AG20443 (cell line): ENCODE measurements around the gene GPR39.
"Not testable (repeated sequence)": the region's sequence is repeated elsewhere in the genome, so short reads cannot be mapped to it uniquely, and the experiment has no call there.

ENCODE experiments used
- DNase-seq: peaks from one replicate; pipeline ENCODE4 v3.0.0; 2012; ENCODE audit warnings: low spot score, mixed read lengths

The GPR39 gene

DNA sequence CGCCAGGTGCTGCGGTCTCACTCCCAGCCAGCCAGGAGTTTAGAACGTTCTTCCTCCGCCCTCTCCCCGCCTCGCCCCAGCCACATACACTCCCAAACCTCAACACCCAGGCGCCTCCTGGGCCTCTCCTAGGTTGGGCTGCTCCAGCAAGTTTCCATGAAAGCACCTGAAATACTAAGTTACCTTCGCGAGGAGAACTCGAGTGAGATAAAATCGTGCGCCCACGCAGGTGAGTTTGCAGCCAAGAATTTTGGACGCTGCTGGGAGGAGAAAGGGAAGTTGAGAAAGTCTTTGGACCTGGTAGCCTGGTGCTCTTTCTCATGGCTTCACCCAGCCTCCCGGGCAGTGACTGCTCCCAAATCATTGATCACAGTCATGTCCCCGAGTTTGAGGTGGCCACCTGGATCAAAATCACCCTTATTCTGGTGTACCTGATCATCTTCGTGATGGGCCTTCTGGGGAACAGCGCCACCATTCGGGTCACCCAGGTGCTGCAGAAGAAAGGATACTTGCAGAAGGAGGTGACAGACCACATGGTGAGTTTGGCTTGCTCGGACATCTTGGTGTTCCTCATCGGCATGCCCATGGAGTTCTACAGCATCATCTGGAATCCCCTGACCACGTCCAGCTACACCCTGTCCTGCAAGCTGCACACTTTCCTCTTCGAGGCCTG, at the start of gene GPR39:
TSS of gene GPR39 (plus strand) at position 83 of the 673 bp plus-strand sequence.
- no peak for DNase-seq

- DNase-seq, result no peak
These were observed 48.4 kb upstream of the GPR39 start for GRCh38 chr2:132368191-132368590.

DNA sequence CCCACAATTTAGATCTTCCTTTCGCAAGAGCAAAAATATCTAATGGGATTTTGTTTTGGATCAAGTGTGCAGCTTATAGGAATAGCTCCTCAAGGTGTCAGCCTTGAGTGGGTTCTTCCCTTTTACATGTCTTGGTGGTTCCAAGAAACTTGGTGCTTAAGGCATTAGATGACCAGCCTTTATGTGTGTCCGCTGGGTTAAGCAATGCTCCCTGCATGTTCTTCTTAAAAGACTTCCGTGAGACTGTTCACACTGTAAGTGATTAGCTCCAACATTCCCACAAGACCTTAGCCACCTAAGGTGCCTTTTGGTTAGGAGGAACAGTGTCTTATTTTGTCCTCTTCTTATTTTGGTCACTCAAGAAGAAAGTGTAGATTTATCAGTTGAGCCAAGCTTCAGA, 44.3 kb upstream of the GPR39 start:
- no peak for DNase-seq

DNA sequence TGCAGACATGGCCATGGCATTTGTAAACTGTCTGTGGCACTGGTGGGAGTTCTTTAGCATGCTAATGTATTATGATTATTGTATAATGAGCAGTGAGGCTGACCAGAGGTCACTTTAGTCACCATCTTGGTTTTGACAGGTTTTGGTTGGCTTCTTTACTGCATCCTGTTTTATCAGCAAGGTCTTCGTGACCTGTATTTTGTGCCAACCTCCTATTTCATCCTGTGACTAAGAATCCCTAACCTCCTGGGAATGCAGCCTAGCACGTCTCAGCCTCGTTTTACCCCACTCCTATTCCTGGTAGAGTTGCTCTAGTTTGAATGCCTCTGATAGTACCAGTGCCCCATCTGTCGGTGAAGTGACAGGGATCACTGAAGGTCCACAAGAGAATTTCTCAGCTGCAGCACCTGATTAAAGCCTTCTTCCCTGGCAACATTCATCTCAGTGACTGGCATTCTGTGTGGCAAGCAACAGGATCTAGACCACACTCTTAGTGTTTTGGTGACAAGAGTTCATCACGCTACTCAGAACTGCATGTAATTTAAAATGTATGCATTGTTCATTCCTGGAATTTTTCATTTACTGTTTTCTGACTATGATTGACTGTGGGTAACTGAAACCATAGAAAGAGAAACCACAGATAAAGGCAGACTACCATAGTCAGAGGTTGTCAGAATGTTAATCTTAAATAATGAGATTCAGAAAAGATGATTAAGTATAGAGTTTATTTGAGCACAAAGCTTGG, 43.0 kb upstream of the GPR39 start:
- DNase-seq, result no peak

DNA sequence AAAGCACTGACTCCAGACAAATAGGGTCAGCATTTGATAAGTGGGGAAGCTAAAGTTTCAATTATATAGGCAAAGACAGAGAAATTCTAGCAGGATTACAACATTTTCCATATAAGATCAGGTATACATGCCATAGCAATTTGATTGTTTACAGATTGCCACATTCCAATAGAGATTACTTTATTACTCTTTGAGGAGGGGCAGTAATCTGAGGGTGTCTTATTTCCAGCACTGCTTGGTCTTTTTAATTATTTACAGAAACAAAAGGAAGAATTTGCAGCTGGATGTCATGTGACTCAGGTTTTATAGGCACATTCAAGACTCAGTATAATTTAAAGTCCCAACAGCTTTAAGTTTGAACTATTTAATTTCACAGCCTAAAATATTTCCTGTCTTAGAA, 42.5 kb upstream of the GPR39 start:
- no peak for DNase-seq

- DNase-seq, result peak; percentile 25
These were observed 42.1 kb upstream of the GPR39 start for GRCh38 chr2:132374551-132374950.

GRCh38 chr2:132374961-132375360, 41.6 kb upstream of the GPR39 start:
- no peak for DNase-seq

DNA sequence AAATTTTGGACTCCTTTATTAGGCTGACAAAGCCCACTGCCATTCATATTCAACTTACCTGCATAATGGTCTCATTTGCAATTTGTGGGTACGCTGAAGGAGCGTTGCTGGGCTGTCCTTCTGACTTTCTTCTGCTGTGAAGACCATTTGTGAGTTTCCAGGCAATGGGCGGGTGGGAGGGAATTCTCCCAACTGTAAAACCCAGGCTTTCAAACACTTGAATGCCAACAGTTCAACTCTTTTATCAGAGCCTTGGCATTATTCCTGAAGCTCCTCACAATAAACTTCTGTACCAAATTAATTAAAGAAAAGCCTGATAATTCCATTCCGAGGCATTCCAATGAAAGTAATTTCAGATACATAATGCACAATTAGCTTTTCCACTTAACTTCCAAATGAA, 35.2 kb upstream of the GPR39 start:
- no peak for DNase-seq

- no peak for DNase-seq
These were observed 32.6 kb upstream of the GPR39 start for GRCh38 chr2:132383956-132384355.

GRCh38 chr2:132384491-132385151, 32.0 kb upstream of the GPR39 start:
- DNase-seq, result no peak

DNA sequence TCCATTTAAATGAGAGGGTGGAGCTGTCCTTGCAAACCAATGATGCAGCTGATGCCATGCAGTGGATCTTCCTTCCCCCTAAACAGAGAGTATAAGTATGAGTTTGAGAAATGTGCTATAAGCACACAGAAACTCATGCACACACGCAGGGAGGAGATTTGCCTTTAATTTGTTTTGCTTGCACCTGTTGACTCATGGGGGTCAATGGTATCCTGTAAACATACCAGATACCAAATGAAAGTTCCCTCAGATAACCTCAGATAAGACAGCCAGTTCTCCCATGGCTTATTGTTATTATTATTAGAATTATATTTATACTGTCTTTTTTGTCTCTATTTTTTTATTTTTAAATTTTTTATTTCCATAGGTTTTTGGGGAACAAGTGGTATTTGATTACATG, 29.5 kb upstream of the GPR39 start:
- no peak for DNase-seq

- no peak for DNase-seq
These were observed 26.5 kb upstream of the GPR39 start for GRCh38 chr2:132390076-132390475.

- DNase-seq, result no peak
These were observed 25.2 kb upstream of the GPR39 start for GRCh38 chr2:132391378-132391777.

GRCh38 chr2:132392221-132392620, 24.4 kb upstream of the GPR39 start:
- no peak for DNase-seq

DNA sequence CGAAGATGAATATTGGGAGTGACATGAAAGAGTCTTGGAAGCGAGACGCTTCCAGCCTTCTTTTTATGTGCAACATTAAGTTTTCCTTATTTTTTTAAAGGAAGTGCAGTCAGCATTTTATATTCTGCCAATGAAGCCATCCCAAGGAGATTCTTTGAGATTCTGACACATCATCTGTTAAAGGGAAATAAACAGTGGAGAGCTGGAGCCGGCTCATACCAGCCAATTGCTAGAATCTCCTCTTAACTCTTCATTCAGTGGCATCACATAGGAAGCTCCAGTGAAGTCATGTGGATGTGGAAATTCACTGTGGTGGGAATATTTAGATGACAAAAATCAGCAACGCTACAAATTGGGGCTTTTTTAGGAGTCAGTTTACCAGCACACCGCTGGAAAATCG, 23.7 kb upstream of the GPR39 start:
- DNase-seq, result no peak

- not testable (repeated sequence) for DNase-seq
These were observed 19.6 kb upstream of the GPR39 start for GRCh38 chr2:132397042-132397441.

DNA sequence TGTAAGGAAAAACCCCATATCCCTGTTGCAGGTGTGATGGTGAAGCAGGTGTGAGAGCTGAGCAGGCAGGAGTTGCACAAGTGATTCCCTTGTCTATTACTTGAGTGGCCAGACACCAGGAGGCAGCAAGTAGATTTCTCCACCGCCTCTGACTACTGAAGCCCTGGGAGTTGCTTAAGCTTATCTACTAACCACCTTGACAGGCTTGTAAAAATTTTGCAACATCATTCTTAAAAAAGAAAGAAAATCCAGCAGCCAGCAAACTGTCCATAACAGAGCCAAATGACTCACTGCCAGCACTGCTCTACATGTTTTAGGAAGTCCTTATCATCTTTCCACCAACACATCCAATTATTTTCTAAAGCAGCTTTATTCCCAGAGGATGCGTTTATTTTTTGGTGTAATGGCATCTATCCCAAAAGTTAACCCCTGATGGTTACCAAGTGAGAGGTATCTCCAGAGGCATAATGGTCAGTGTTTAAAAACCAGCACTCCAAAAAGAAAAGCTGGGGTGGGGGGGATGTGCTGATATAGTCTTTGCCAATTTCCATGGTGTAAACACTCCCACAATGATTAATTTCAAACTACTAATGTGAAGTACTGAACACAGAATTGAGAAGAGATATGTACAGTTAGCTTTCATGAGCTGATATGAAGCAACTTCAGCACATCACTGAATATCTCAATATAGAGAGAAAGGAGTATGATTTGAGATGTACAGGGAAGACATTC, 16.3 kb upstream of the GPR39 start:
- peak; percentile 23 for DNase-seq

GRCh38 chr2:132400901-132401240, 15.7 kb upstream of the GPR39 start:
- DNase-seq, result no peak

DNA sequence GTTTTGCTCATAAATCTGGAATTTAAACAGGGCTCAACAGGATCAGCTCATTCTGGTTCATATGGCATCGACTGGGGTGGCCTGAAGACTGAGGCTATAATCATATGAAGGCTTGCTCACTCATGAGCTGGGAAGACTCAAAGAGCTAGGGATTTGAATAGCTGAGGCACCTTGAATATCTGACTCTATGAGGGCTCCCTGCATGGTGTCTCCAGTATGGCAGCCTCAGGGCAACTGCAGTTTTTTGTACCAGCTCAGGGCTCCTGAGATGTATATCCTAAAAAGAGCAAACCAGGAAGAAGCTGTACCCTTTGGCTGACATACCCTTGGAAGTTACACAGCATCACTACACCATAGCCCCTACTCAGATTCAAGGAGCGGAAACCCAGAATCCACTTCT, 15.3 kb upstream of the GPR39 start:
- no peak for DNase-seq

DNA sequence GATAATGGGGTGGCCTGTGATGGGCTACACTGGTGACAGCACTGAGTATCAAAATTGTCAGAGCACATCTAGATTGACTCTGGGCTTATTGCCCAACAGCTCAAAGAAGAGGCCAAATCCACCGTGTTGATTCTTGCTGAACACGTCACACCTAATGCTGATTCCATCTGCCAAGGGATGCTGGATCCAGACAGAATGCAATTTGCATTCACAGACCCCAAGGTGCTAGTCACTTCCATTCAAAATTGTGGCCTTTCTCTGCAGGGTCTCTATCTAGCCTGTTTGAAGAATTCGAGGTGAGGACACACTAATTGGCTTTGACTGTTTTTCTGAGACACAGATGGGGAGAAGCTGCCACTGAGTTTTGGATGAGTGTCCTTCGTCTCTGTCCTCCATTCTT, 13.5 kb upstream of the GPR39 start:
- DNase-seq, result no peak

- peak; percentile 27 for DNase-seq
These were observed 12.5 kb upstream of the GPR39 start for GRCh38 chr2:132404056-132404455.

DNA sequence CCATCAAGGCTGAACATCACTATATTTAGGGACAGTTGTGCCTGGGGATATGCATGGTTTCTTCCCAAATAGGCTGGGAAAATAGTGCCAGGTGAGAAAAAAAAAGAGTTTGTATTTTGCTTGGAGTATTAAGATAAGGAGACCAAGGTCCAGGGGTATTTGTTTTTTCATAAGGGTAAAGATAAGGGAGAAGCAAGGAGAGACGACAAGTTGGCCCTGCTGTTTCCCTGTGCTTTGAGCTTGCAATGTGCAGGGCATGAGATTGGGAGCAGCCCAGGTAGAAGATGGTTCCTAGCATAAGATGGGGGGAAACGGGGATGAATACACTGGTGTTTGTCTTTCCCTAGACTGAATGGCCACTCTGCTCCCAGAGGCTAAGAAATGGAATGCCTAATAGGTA, 8.8 kb upstream of the GPR39 start:
- DNase-seq, result no peak

GRCh38 chr2:132412021-132412420, 4.6 kb upstream of the GPR39 start:
- no peak for DNase-seq
